ENCODE results near the gene PKDREJ.

The PKDREJ gene

DNA sequence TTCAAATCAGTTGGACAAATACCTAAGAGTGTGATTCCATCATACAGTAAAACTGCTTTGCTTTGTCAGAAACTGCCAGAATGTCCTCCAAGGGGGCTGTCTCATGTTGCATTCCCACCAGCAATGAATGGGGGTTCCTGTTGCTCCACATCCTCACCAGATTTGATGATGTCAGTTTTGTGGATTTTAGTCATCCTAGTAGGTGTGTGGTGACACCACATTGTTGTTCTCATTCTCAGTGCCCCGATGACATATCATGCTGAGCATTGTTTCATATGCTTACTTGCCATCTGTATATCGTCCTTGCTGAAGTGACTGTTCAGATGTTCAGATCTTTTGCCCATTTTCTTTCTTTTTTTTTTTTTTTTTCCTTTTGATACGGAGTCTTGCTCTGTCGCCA, 50.1 kb downstream of the PKDREJ start:
- Mint-ChIP-seq H3K4me1 (no peaks in the 10 kb centered on the region), H3K4me3 (no peak overlapping the region), H3K9me3 (peaks cover 13 to 16% of the 10 kb centered on the region in 2 donors), H3K27ac (no peak overlapping the region), H3K27me3 (no peaks in the 10 kb centered on the region)
- DNase-seq: peak in 1 of 2 donors; percentile 38
- peak; percentile 95 for ATAC-seq

DNA sequence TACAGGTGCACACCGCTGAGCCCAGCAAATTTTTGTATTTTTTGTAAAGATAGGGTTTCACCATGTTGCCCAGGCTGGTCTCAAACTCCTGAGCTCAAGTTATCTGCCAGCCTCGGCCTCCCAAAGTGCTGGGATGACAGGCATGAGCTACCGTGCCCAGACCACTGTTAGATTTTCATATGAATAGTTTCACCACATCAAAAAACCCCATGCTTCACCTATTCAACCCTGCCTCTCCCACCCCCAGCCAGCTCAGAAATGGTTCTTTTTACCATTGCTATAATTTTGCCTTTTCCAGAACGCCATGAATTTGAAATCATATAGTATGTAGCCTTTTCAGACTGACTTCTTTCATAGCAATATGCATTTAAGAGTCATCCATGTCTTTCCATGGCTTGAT, 50.9 kb downstream of the PKDREJ start:
- H3K9me3 Mint-ChIP-seq: peaks cover 13 to 16% of the 10 kb centered on the region in 2 donors
- H3K4me3 Mint-ChIP-seq: no peak overlapping the region
- no peaks in the 10 kb centered on the region for H3K4me1 Mint-ChIP-seq
- DNase-seq (peak in 1 of 2 donors; percentile 24), ATAC-seq (peak; percentile 72)
- H3K27me3 Mint-ChIP-seq: no peaks in the 10 kb centered on the region
- H3K27ac Mint-ChIP-seq: no peak overlapping the region

DNA sequence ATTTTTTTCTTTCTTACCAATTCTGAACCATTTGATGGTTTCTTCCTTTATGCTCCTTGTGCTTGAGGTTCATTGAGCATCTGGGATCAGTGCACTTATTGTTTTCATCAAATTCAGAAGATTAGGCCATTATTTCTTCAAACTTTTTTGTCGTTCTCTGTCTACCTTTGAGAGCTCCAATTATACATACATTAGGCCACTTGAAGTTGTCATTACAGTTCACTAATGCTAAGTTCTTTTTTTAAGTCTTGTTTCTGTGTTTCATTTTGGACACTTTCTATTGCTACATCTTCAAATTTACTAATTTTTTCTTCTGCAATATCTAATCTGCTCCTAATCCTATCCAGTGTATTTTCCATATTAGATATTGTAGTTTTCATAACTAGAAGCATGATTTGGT, 53.9 kb downstream of the PKDREJ start:
- no peak overlapping the region for H3K4me3 Mint-ChIP-seq
- no peak for DNase-seq
- ATAC-seq: no peak
- H3K4me1 Mint-ChIP-seq: no peaks in the 10 kb centered on the region
- H3K9me3 Mint-ChIP-seq: peaks cover 18 to 22% of the 10 kb centered on the region in 2 donors
- no peak overlapping the region for H3K27ac Mint-ChIP-seq
- no peaks in the 10 kb centered on the region for H3K27me3 Mint-ChIP-seq
